ENCODE results near the gene P2RX5.

DNA sequence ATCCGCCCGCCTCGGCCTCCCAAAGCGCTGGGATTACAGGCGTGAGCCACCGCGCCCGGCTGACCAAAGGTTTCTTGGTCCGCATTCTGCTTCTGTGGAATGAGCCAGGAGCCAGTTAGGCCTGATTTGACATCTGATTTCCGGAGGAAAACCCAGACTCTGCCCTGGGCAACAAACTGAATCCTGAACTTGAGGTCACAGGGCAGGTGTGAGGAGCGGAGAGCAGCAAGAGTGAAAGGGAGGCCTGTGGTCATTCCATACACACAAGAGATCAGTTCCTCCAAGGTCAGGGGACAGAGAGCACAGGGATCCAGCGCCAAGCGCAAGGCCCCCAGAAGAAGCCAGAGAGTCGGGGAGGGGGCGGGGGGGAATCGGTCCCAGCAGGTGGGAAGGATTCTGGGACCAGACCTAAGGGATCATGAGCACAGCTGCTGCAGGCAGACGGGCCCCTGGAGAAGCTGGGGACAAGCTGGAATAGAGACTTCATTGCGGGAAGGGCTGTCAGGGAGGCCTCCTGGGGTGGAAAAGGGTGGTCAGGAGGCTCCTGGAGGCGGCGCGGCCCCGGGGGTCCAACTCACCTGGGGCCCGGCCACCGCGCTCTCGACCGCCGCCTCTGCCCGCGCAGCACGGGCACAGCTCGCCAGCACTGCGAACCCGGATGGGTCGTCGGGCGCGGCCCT, 60.3 kb downstream of the P2RX5 start:
- TF ChIP-seq CTCF (IDR thresholded peaks at IDR 0.05) = no peak
- no peak for TF ChIP-seq POLR2AphosphoS5 (IDR thresholded peaks at IDR 0.05)

Data from suprapubic skin (tissue), 3 donors.